Suppressor macrophage (primary cell): ENCODE measurements around the gene BMP4.
"Not testable (repeated sequence)": the region's sequence is repeated elsewhere in the genome, so short reads cannot be mapped to it uniquely, and the experiment has no call there.

Experiments used
- DNase-seq, 4 experiments: peaks; one replicate each; pipeline ENCODE4 v3.0.0-alpha.2; 2020 to 2022
- total RNA-seq, 17 experiments: gene quantifications; one replicate each; lab custom pipeline; 2026; ENCODE audit warnings: mixed read lengths in 6 of 17, inconsistent platforms in 3 of 17; lab: John Stamatoyannopoulos, UW

The BMP4 gene
- 0 to 2.0 (median 0.05) reads per million in 17 experiments for total RNA-seq

- DNase-seq: no peak
These were observed at the start of gene BMP4 for GRCh38 chr14:53956427-53957201. BMP4 (minus strand) TSS chr14:53956825; CDS start chr14:53952222, 4,603 bp downstream.

GRCh38 chr14:54003064-54003463, 46.4 kb upstream of the BMP4 start:
- no peak for DNase-seq

- no peak for DNase-seq
These were observed 46.0 kb upstream of the BMP4 start for GRCh38 chr14:54002653-54003052.

- no peak for DNase-seq
These were observed 44.7 kb upstream of the BMP4 start for GRCh38 chr14:54001189-54001878.

GRCh38 chr14:54000341-54000811, 43.8 kb upstream of the BMP4 start:
- DNase-seq: no peak

GRCh38 chr14:53999061-53999488, 42.5 kb upstream of the BMP4 start:
- DNase-seq: no peak

GRCh38 chr14:53996041-53996440, 39.4 kb upstream of the BMP4 start:
- DNase-seq: no peak

- DNase-seq: no peak
These were observed 37.4 kb upstream of the BMP4 start for GRCh38 chr14:53993920-53994607.

GRCh38 chr14:53990978-53991377, 34.4 kb upstream of the BMP4 start:
- DNase-seq: no peak

GRCh38 chr14:53986718-53987117, 30.1 kb upstream of the BMP4 start:
- DNase-seq: not testable (repeated sequence)

- DNase-seq: not testable (repeated sequence)
These were observed 28.3 kb upstream of the BMP4 start for GRCh38 chr14:53984958-53985357.

- no peak for DNase-seq
These were observed 26.5 kb upstream of the BMP4 start for GRCh38 chr14:53983112-53983511.

- DNase-seq: no peak
These were observed 25.9 kb upstream of the BMP4 start for GRCh38 chr14:53982546-53982945.

GRCh38 chr14:53979747-53980642, 23.4 kb upstream of the BMP4 start:
- DNase-seq: no peak

- no peak for DNase-seq
These were observed 22.6 kb upstream of the BMP4 start for GRCh38 chr14:53979113-53979681.

GRCh38 chr14:53978194-53978593, 21.6 kb upstream of the BMP4 start:
- no peak for DNase-seq

GRCh38 chr14:53975444-53975843, 18.8 kb upstream of the BMP4 start:
- no peak for DNase-seq

GRCh38 chr14:53971521-53971920, 14.9 kb upstream of the BMP4 start:
- DNase-seq: no peak

- DNase-seq: no peak
These were observed 12.7 kb upstream of the BMP4 start for GRCh38 chr14:53969326-53969725.

- no peak for DNase-seq
These were observed 12.1 kb upstream of the BMP4 start for GRCh38 chr14:53968726-53969125.

- no peak for DNase-seq
These were observed 11.0 kb upstream of the BMP4 start for GRCh38 chr14:53967606-53968005.

GRCh38 chr14:53964249-53964648, 7.6 kb upstream of the BMP4 start:
- no peak for DNase-seq
